A549 (cell line): ENCODE measurements around the gene TOM1L2. TPM values are rescaled to one million over a fixed set of nuclear protein-coding genes. Genes with fewer than 3 reads are reported as not detected.

Experiments
- ATAC-seq, 2 experiments: fragments of 200-7000 bp in 1 of 2; fragments of >200 bp in 1 of 2; cut with Nextera tagmentation in 1 of 2; cut with Tn5 transposase in 1 of 2; 3 replicates each; pipeline versions ENCODE4 v1.8.0 to v1.9.1; 2018 to 2020; ENCODE audit warnings: mild to moderate bottlenecking in 1 of 2, moderate library complexity in 1 of 2
- CTCF ChIA-PET: fragments of 300-600 bp; sonication (Branson Sonifier 250); formaldehyde crosslinking; extraction: SDS; loops from one replicate; lab custom pipeline; 2021; ENCODE audit warnings: antibody characterized with exemption, inconsistent platforms; lab: Yijun Ruan, JAX
- POLR2A ChIA-PET: fragments of 350-600 bp; formaldehyde crosslinking; extraction: SDS; loops from one replicate; lab custom pipeline; 2021; ENCODE audit warnings: antibody characterized with exemption, inconsistent platforms; lab: Yijun Ruan, JAX
- DNase-seq, 2 experiments: peaks; one replicate each; pipeline versions ENCODE4 v3.0.0 to v3.0.0-alpha.2; 2011 to 2016; ENCODE audit warnings: low read depth in 1 of 2, low spot score in 1 of 2
- FAIRE-seq: peaks from 2 replicates; lab custom pipeline; 2011; peaks lifted over from hg19 to GRCh38; lab: Jason Lieb, UNC
- H3K27ac ChIP-seq, 2 experiments: fragments of >200 bp; sonication (Bioruptor Twin); formaldehyde crosslinking; 3 replicates each; pipeline ENCODE4 v1.5.1; 2016 to 2017
- H3K4me1 ChIP-seq: fragments of >200 bp; sonication (Bioruptor Twin); formaldehyde crosslinking; 3 replicates; pipeline ENCODE4 v1.6.1; 2016
- H3K4me2 ChIP-seq: fragments of >200 bp; sonication (Bioruptor Twin); formaldehyde crosslinking; 3 replicates; pipeline ENCODE4 v1.6.1; 2016
- H3K4me3 ChIP-seq: fragments of >200 bp; sonication (Bioruptor Twin); formaldehyde crosslinking; 3 replicates; pipeline ENCODE4 v1.5.1; 2016
- H3K9me3 ChIP-seq: fragments of >200 bp; sonication (Bioruptor Twin); formaldehyde crosslinking; 3 replicates; pipeline ENCODE4 v1.6.1; 2016
- BHLHE40 ChIP-seq: IDR thresholded peaks from 2 replicates; pipeline ENCODE4 v1.6.1; 2012; ENCODE audit warnings: low read depth, low read length, inconsistent platforms
- CBX2 ChIP-seq: fragments of 200-600 bp; sonication (generic); IDR thresholded peaks from 2 replicates; pipeline ENCODE4 v1.6.1; 2016; ENCODE audit warnings: low read depth, mild to moderate bottlenecking, borderline replicate concordance
- CBX8 ChIP-seq: fragments of 200-600 bp; sonication (generic); IDR thresholded peaks from 2 replicates; pipeline ENCODE4 v1.6.1; 2016
- CHD2 ChIP-seq: fragments of 150-350 bp; IDR thresholded peaks from 2 replicates; pipeline ENCODE4 v1.6.1; 2014; ENCODE audit warnings: low read length; ENCODE audit not compliant: partially characterized antibody
- E2F6 ChIP-seq: IDR thresholded peaks from 2 replicates; pipeline ENCODE4 v1.6.1; 2012; ENCODE audit warnings: low read depth, borderline replicate concordance
- EHMT2 ChIP-seq: fragments of 200-600 bp; sonication (generic); IDR thresholded peaks from 2 replicates; pipeline ENCODE4 v1.6.1; 2016; ENCODE audit warnings: antibody characterized with exemption, low read depth, mild to moderate bottlenecking, moderate library complexity
- EP300 ChIP-seq, 2 experiments: fragments of >200 bp; sonication (Bioruptor Twin); formaldehyde crosslinking; IDR thresholded peaks; 2 replicates in 1 of 2; 3 replicates in 1 of 2; pipeline ENCODE4 v1.6.1; 2016 to 2017
- HEYL ChIP-seq: fragments of 250-450 bp; sonication (Bioruptor Pico); IDR thresholded peaks from 2 replicates; pipeline ENCODE4 v1.8.0; 2021; ENCODE audit warnings: mild to moderate bottlenecking, moderate library complexity
- HMGXB4 ChIP-seq: fragments of 250-450 bp; sonication (Bioruptor Pico); IDR thresholded peaks from 2 replicates; pipeline ENCODE4 v1.5.0; 2021; ENCODE audit warnings: mild to moderate bottlenecking, moderate library complexity, borderline replicate concordance
- HOXA7 ChIP-seq: fragments of 250-450 bp; sonication (Bioruptor Pico); IDR thresholded peaks from 2 replicates; pipeline ENCODE4 v1.5.0; 2020; ENCODE audit warnings: mild to moderate bottlenecking, moderate library complexity
- HOXB5 ChIP-seq: fragments of 250-450 bp; sonication (Bioruptor Pico); IDR thresholded peaks from 2 replicates; pipeline ENCODE4 v1.5.0; 2020; ENCODE audit warnings: mild to moderate bottlenecking, moderate library complexity
- JUNB ChIP-seq: fragments of >200 bp; sonication (Bioruptor Twin); formaldehyde crosslinking; IDR thresholded peaks from 2 replicates; pipeline ENCODE4 v1.6.1; 2016
- KDM1A ChIP-seq: fragments of 200-600 bp; sonication (generic); IDR thresholded peaks from 2 replicates; pipeline ENCODE4 v1.6.1; 2016; ENCODE audit warnings: low read depth, mild to moderate bottlenecking
- MAX ChIP-seq: IDR thresholded peaks from 2 replicates; pipeline ENCODE4 v1.6.1; 2012
- NFE2L2 ChIP-seq: fragments of 150-350 bp; conservative IDR thresholded peaks from 2 replicates; pipeline ENCODE4 v1.6.1; 2014; ENCODE audit warnings: low read length
- NPAS2 ChIP-seq: fragments of 250-450 bp; sonication (Bioruptor Pico); IDR thresholded peaks from 2 replicates; pipeline ENCODE4 v1.8.0; 2022; ENCODE audit warnings: mild to moderate bottlenecking, moderate library complexity, borderline replicate concordance
- POLR2AphosphoS2 ChIP-seq: conservative IDR thresholded peaks from 2 replicates; pipeline ENCODE4 v1.6.1; 2012; ENCODE audit warnings: low read length, improper control_type of control experiment, inconsistent platforms
- RAD21 ChIP-seq, 2 experiments: fragments of >200 bp in 1 of 2; sonication (Bioruptor Twin) in 1 of 2; formaldehyde crosslinking in 1 of 2; IDR thresholded peaks in 1 of 2; conservative IDR thresholded peaks in 1 of 2; 2 replicates in 1 of 2; 3 replicates in 1 of 2; pipeline ENCODE4 v1.6.1; 2012 to 2018; ENCODE audit warnings: inconsistent platforms in 1 of 2
- RARB ChIP-seq: fragments of 250-450 bp; sonication (Bioruptor Pico); IDR thresholded peaks from 2 replicates; pipeline ENCODE4 v1.8.0; 2021; ENCODE audit warnings: mild to moderate bottlenecking, moderate library complexity
- SMC3 ChIP-seq: fragments of >200 bp; sonication (Bioruptor Twin); formaldehyde crosslinking; IDR thresholded peaks from 3 replicates; pipeline ENCODE4 v1.6.1; 2018; ENCODE audit warnings: inconsistent platforms
- SREBF2 ChIP-seq: fragments of 450-650 bp; IDR thresholded peaks from 2 replicates; pipeline ENCODE4 v1.6.1; 2014; ENCODE audit warnings: mild to moderate bottlenecking, moderate library complexity
- USF2 ChIP-seq: fragments of 450-650 bp; IDR thresholded peaks from 2 replicates; pipeline ENCODE4 v1.6.1; 2014; ENCODE audit warnings: antibody characterized with exemption
- WGBS: methylation state at CpG from one replicate; pipeline ENCODE4 v1.1.6; 2017; ENCODE audit errors: missing lambda C conversion rate; 5-methylcytosine and 5-hydroxymethylcytosine counted together
- polyA plus RNA-seq, 4 experiments: library from polyadenylated mRNA; depleted of rRNA in 3 of 4; stranded (reverse); fragments of >200 nt; fragmentation: RNase III in 1 of 4; extraction: RNeasy Plus Mini Kit Qiagen cat#74134 plus additional on column Dnase treatment in 1 of 4; gene quantifications; 2 replicates in 3 of 4; 3 replicates in 1 of 4; pipeline ENCODE4 v1.2.3, GENCODE V29; 2011 to 2017
- TF ChIP-seq, protein P1 (sequence below): fragments of >200 bp; sonication (Bioruptor Twin); formaldehyde crosslinking; IDR thresholded peaks from 3 replicates; pipeline ENCODE4 v1.5.1; 2016
- TF ChIP-seq, protein P2 (sequence below): fragments of 250-450 bp; sonication (Bioruptor Pico); IDR thresholded peaks from 2 replicates; pipeline ENCODE4 v1.5.0; 2020; ENCODE audit warnings: low read depth, mild to moderate bottlenecking, moderate library complexity

TOM1L2 gene
- polyA plus RNA-seq, 2 of the 4 experiments (the other 2 are of a cell fraction): 19.2 to 24.7 TPM

DNA sequence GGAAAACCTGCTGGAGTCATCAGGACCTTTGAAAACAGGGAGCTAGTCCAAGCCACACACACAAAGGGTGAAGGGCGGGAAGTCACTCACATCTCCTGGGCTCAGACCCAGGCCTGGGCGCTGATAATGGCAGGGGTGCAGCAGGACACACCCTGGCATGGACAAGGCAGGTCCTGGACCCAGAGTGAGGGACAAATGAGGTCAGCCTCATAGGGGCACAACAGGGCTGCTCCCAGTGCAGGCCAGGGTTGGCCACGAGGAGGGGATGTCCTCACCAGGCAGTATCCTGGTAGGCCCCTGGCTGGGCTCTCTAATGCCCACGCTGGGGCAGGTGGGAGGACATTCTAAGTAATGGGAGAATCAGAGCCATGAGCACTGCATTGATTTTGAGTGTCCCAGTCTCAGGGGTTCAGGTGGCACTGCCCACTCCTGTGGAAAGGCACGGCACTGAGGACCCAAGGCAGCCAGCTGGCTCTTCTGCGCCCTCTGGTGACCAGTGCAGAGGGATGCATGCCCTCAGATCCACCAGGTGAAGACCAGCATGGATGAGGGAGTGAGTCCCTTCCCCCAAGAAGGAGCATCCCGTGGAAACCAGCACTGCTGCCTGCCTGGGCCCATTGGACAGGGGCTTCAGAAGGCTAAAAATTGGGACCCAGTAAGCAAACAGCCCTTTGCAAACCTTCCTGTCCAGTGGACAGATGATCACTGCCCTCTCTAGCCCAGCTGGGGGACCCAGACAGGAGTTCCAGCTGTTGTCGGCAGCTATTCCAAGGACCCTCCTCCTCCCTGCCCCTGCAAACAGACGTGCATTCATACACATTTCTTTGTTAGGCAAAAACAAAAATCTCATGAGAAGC is 112.1 kb downstream of the TOM1L2 start:
- ATAC-seq: peak; percentile 94 to 97
- H3K4me2 ChIP-seq: no peak overlapping the region
- DNase-seq: peak; percentile 72 to 97
- ChIA-PET CTCF (interaction anchor here (0.5 to 35.9 kb wide), 58 partner anchors 8 to 625 kb away, joined by 3 to 859 read pairs (median 5); partner anchors contain the start of gene SREBF1), POLR2A (interaction anchor here (0.6 to 1.3 kb wide), 3 partner anchors 23 to 170 kb away, joined by 6 to 15 read pairs (median 10); partner anchors contain the start of gene SREBF1)
- 42% methylated on average over 9 of the region's 9 CpGs for WGBS
- peak; percentile 94 for FAIRE-seq
- H3K9me3 ChIP-seq: no peaks in the 10 kb centered on the region
- TF ChIP-seq RAD21 (conservative IDR thresholded peaks at IDR 0.05 in 1 of 2, IDR thresholded peaks at IDR 0.05 in 1 of 2): peak; percentile 98 to 99
- TF ChIP-seq NPAS2 (CRISPR knock-in tag): no peak
- TF ChIP-seq, protein P1, sequence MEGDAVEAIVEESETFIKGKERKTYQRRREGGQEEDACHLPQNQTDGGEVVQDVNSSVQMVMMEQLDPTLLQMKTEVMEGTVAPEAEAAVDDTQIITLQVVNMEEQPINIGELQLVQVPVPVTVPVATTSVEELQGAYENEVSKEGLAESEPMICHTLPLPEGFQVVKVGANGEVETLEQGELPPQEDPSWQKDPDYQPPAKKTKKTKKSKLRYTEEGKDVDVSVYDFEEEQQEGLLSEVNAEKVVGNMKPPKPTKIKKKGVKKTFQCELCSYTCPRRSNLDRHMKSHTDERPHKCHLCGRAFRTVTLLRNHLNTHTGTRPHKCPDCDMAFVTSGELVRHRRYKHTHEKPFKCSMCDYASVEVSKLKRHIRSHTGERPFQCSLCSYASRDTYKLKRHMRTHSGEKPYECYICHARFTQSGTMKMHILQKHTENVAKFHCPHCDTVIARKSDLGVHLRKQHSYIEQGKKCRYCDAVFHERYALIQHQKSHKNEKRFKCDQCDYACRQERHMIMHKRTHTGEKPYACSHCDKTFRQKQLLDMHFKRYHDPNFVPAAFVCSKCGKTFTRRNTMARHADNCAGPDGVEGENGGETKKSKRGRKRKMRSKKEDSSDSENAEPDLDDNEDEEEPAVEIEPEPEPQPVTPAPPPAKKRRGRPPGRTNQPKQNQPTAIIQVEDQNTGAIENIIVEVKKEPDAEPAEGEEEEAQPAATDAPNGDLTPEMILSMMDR: peak; percentile 99
- peak; percentile 99 for TF ChIP-seq SMC3
- TF ChIP-seq MAX: peak; percentile 55; the same call in 1 of the 2 replicates
- no peak; the same call in 1 of the 2 replicates for TF ChIP-seq NFE2L2
- no peak for TF ChIP-seq HEYL
- TF ChIP-seq CBX8: no peak
- TF ChIP-seq, all 56 proteins: peak for 4
- H3K4me3 ChIP-seq: no peak overlapping the region
- H3K4me1 ChIP-seq: peaks cover 8% of the 10 kb centered on the region; the same call in 2 of the 3 replicates
- peak overlapping the region; percentile 15 to 61; a peak in 4 of 6 replicates for H3K27ac ChIP-seq

DNA sequence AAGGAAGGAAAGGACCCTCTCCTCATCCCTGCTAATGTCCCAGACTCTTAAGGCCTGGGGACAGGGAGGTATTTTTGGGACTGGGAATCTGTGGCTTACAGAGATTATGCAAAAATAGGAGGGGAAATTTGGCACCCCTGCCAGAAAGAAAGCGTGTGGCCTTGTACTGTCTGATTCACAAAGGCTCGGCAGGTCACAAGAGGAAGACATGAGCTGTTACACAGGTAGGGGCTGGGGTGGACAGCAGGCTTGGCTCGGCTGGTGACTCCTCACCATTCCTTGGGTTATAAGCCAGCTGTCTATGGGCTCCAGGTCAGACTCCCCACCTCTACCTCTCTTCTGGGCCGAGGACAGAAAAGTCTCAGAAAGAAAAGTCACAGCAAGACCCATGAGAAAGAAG is 114.7 kb downstream of the TOM1L2 start:
- ChIA-PET CTCF (interaction anchor here (0.7 to 35.9 kb wide), 9 partner anchors 9 to 177 kb away, joined by 3 to 859 read pairs (median 3); no protein-coding TSS in a partner anchor), POLR2A (no interaction called here)
- H3K4me2 ChIP-seq: no peak overlapping the region
- WGBS: 88% methylated on average over 4 of the region's 4 CpGs
- H3K9me3 ChIP-seq: no peaks in the 10 kb centered on the region
- no peak for TF ChIP-seq MAX
- TF ChIP-seq BHLHE40: no peak
- TF ChIP-seq JUNB: no peak
- no peak for TF ChIP-seq CHD2
- no peak overlapping the region for H3K4me3 ChIP-seq
- H3K27ac ChIP-seq: no peak overlapping the region
- FAIRE-seq (no peak), DNase-seq (no peak), ATAC-seq (no peak)
- H3K4me1 ChIP-seq: peaks cover 8% of the 10 kb centered on the region; the same call in 2 of the 3 replicates

DNA sequence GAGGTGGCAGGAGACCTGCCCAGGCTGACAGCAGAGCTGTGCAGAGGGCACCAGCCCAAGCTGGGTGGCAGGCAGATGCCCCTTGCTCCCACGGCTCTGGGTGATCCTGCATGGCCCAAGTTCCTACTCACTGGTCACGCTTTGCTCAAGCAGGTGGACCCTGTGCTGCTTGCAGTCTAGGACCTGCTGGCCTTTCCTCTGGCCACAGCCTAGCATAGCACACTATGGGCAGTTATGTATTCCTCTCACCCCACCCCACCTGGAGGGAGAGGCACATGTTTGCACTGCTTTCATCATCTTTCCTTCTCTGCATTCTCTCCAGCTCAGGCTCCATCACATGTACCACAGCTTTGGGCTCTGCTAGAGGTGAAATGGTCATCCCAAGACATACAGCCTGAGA is 115.8 kb downstream of the TOM1L2 start:
- H3K27ac ChIP-seq: peak overlapping the region in 1 of 2 experiments; percentile 29; a peak in 2 of 6 replicates
- FAIRE-seq (no peak), ATAC-seq (0 out of 6 replicates have a peak, but pooled peaks of 1 of the 2 experiments have one; percentile 5)
- no peak for TF ChIP-seq KDM1A
- TF ChIP-seq HOXA7 (CRISPR knock-in tag): no peak
- TF ChIP-seq CHD2: no peak
- TF ChIP-seq CBX8: no peak
- no peak for TF ChIP-seq EHMT2
- TF ChIP-seq BHLHE40: no peak
- TF ChIP-seq USF2: no peak
- TF ChIP-seq POLR2AphosphoS2: no peak
- TF ChIP-seq, protein P2, sequence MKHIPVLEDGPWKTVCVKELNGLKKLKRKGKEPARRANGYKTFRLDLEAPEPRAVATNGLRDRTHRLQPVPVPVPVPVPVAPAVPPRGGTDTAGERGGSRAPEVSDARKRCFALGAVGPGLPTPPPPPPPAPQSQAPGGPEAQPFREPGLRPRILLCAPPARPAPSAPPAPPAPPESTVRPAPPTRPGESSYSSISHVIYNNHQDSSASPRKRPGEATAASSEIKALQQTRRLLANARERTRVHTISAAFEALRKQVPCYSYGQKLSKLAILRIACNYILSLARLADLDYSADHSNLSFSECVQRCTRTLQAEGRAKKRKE (CRISPR knock-in tag): no peak
- TF ChIP-seq HMGXB4 (CRISPR knock-in tag): no peak
- no peak for TF ChIP-seq EP300 (IDR thresholded peaks at IDR 0.05)
- TF ChIP-seq SREBF2: no peak
- no peak for TF ChIP-seq CBX2
- TF ChIP-seq E2F6: no peak
- no peak for TF ChIP-seq RARB (CRISPR knock-in tag)
- no peak for TF ChIP-seq HOXB5 (CRISPR knock-in tag)

More for the DNA sequence above, 115.8 kb downstream of the TOM1L2 start:
- H3K4me2 ChIP-seq: no peak overlapping the region
- ChIA-PET CTCF (interaction anchor here (0.8 to 35.9 kb wide), 10 partner anchors 8 to 176 kb away, joined by 3 to 859 read pairs (median 6); no protein-coding TSS in a partner anchor), POLR2A (interaction anchor here (0.6 to 1.2 kb wide), 2 partner anchors 18 to 20 kb away, joined by 3 read pairs; no protein-coding TSS in a partner anchor)
- H3K4me3 ChIP-seq: no peak overlapping the region
- peaks cover 8% of the 10 kb centered on the region; the same call in 2 of the 3 replicates for H3K4me1 ChIP-seq
- WGBS: 96% methylated on average over 2 of the region's 2 CpGs
- DNase-seq: no peak
- no peaks in the 10 kb centered on the region for H3K9me3 ChIP-seq
